ENCODE measurements around the gene SETDB2.
A peak's percentile ranks its signal among the peaks of the same experiment; 100 is the strongest.

The SETDB2 gene

GRCh38 chr13:49532593-49532992 lies 88.5 kb downstream of the SETDB2 start:
- no peak for DNase-seq

- no peak for DNase-seq
These were observed 88.9 kb downstream of the SETDB2 start for GRCh38 chr13:49533011-49533410.

- no peak for DNase-seq
These were observed 89.7 kb downstream of the SETDB2 start for GRCh38 chr13:49533591-49534269.

- peak in 1 of 51 donors; percentile 27 for DNase-seq
These were observed 92.2 kb downstream of the SETDB2 start for GRCh38 chr13:49536144-49536873.

GRCh38 chr13:49538404-49538803 lies 94.3 kb downstream of the SETDB2 start:
- DNase-seq: no peak

- no peak for DNase-seq
These were observed 95.2 kb downstream of the SETDB2 start for GRCh38 chr13:49539313-49539712.

- no peak for DNase-seq
These were observed 95.7 kb downstream of the SETDB2 start for GRCh38 chr13:49539746-49540145.

GRCh38 chr13:49540552-49540951 lies 96.5 kb downstream of the SETDB2 start:
- DNase-seq: no peak

- no peak for DNase-seq
These were observed 99.6 kb downstream of the SETDB2 start for GRCh38 chr13:49543656-49544055.

All from hypothalamus (tissue), 51 donors.